Activated naive CD8-positive, alpha-beta T cell treated with anti-CD3 and anti-CD28 coated beads for 36 hours (primary cell): ENCODE data around the gene CLINT1. TPM values are rescaled to one million over a fixed set of nuclear protein-coding genes. Genes with fewer than 3 reads are reported as not detected.

Experiments used
- DNase-seq: peaks from one replicate; pipeline ENCODE4 v3.0.0; 2021
- H3K27ac Mint-ChIP-seq: one replicate; pipeline ENCODE4 v1.8.0; 2022; ENCODE audit warnings: mild to moderate bottlenecking, moderate library complexity, mixed read lengths
- H3K27me3 Mint-ChIP-seq: one replicate; pipeline ENCODE4 v1.8.0; 2022; ENCODE audit warnings: mild to moderate bottlenecking, mixed read lengths
- H3K36me3 Mint-ChIP-seq: one replicate; pipeline ENCODE4 v1.8.0; 2021; ENCODE audit warnings: mild to moderate bottlenecking, mixed read lengths
- H3K4me1 Mint-ChIP-seq: one replicate; pipeline ENCODE4 v1.8.0; 2021; ENCODE audit warnings: mixed read lengths
- H3K4me3 Mint-ChIP-seq: one replicate; pipeline ENCODE4 v1.8.0; 2022; ENCODE audit warnings: mild to moderate bottlenecking, moderate library complexity, mixed read lengths
- H3K9me3 Mint-ChIP-seq: one replicate; pipeline ENCODE4 v1.8.0; 2022; ENCODE audit warnings: mixed read lengths
- total RNA-seq, 2 experiments: library from RNA; stranded (reverse); gene quantifications; one replicate each; pipeline ENCODE4 v1.2.3, GENCODE V29; 2021

Gene CLINT1
- total RNA-seq, 2 experiments from 2014 or later = 80.7 to 83.9 TPM

DNA sequence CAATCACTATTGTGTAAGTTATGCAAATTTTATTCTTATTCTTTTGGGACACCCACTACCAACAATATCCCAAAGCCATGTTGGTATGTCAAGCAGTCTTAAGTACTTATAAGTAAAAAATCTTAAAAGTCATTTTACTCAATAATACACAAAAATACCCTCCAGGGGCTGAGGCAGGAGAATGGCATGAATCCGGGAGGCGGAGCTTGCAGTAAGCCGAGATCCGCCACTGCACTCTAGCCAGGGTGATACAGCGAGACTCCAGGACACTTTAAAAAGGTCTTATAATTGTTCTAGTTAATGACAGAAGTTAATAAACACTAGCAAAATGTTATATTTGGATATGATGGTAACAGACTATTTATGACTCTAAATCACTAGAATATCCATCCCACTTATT, 16.8 kb downstream of the CLINT1 start:
- no peak overlapping the region for H3K27ac Mint-ChIP-seq
- H3K4me3 Mint-ChIP-seq = no peak overlapping the region
- DNase-seq = no peak
- peaks cover 24% of the 10 kb centered on the region for H3K4me1 Mint-ChIP-seq
- no peaks in the 10 kb centered on the region for H3K9me3 Mint-ChIP-seq
- H3K36me3 Mint-ChIP-seq = peaks cover 7% of the 10 kb centered on the region
- H3K27me3 Mint-ChIP-seq = no peaks in the 10 kb centered on the region

DNA sequence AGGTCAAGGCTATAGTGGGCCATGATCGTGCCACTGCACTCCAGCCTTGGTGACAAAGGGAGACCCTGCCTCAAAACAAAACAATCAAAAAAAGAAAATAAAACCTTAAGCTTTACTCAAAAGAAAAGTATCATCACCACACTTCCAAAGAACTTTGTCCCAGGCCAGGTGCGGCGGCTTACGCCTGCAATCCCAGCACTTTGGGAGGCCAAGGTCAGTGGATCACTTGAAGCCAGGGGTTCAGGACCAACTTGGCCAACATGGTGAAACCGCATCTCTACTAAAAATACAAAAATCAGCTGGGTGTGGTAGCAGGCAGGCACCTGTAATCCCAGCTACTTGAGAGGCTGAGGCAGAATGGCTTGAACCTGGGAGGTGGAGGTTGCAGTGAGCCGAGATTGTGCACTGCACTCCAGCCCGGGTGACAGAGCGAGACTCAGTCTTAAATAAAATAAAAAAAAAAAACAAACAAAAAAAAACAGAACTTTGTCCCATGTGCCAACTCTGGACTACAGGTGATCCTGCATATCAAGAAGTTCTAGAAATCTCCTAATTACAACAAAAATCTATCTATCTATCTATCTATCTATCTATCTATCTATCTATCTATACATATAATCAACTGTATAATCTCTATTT, 19.7 kb downstream of the CLINT1 start:
- no peak for DNase-seq
- Mint-ChIP-seq H3K27ac (no peak overlapping the region), H3K4me1 (peaks cover 20% of the 10 kb centered on the region), H3K9me3 (no peaks in the 10 kb centered on the region), H3K4me3 (no peak overlapping the region), H3K36me3 (peaks cover 4% of the 10 kb centered on the region), H3K27me3 (no peaks in the 10 kb centered on the region)

DNA sequence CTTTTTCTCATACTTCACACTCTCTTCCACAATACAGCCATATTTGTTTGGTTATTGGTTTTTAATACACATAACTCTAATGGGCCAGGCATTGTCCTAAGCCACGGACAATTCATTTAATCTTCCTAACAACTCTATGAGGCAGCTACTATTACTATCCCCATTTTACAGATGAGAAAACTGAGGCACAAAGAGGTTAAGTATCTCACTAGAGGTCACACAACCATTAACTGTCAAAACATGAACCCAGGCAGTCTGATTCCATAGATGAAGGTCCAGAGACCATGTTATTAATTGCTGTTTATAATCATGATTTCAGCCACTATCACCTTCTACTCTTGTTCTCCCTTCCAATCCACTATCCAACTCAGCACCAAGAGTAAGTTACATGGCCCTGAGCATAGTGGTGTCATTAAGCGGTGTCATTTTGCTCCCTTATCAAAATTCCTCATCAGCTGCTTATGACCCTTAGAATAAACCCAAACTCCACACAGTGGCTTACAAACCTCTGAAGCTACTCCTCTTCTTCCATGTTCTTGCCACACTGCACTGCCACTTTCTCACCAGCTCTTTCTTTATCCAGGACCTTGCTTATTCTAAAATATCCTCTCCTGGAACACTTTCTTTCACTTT, 22.7 kb downstream of the CLINT1 start:
- Mint-ChIP-seq H3K27me3 (no peaks in the 10 kb centered on the region), H3K4me1 (peaks cover 17% of the 10 kb centered on the region), H3K9me3 (no peaks in the 10 kb centered on the region), H3K4me3 (no peak overlapping the region), H3K36me3 (peaks cover 10% of the 10 kb centered on the region), H3K27ac (no peak overlapping the region)
- no peak for DNase-seq

DNA sequence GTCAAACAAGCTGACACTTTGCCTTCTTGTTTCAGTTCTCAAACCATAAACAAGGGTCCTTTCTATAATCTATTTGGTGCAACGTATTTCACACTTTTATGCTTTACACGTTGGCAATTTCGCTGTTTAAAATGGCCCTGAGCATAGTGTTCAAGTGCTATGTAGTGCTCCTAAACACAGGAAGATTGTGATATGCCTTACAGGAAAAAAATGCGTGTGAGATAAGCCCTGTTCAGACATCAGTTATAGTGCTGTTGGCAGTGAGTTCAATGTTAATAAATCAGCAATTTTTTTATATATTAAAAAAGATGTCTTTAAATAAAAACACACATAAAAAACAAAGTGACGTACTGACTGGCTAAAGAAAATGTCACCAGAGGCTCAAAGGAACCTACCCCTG, 23.9 kb downstream of the CLINT1 start:
- H3K36me3 Mint-ChIP-seq = peaks cover 10% of the 10 kb centered on the region
- DNase-seq = no peak
- no peak overlapping the region for H3K4me3 Mint-ChIP-seq
- no peak overlapping the region for H3K27ac Mint-ChIP-seq
- no peaks in the 10 kb centered on the region for H3K9me3 Mint-ChIP-seq
- H3K27me3 Mint-ChIP-seq = no peaks in the 10 kb centered on the region
- peaks cover 15% of the 10 kb centered on the region for H3K4me1 Mint-ChIP-seq

DNA sequence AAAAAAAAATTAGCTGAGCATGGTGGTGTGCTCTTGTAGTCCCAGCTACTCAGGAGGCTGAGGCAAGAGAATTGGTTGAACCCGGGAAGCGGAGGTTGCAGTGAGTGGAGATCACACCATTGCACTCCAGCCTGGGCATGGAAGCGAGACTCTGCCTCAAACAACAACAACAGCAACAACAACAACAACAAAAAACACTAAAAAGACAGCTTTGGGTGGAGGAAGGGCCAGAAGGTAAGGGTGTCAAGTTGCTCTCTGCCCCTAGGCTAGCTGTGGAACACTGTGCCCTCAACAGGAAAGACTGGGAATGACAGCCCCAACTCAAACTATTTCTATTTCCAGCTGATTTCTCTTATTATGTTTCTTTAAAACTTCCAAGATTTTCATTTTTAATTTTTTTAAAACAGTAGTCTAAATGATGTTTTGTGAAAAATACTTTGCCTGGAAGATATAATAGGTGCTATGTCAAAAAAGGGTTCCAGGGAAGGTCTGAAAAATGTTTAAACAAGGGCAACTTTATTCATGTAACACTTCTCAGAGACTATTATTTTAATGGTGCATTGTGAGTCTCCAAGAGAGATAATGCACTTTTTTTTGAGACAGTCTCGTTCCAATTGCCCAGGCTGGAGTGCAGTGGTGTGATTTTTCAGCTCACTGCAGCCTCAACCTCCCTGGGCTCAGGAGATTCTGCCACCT, 29.9 kb downstream of the CLINT1 start:
- Mint-ChIP-seq H3K4me3 (no peak overlapping the region), H3K4me1 (peaks cover 46% of the 10 kb centered on the region)

DNA sequence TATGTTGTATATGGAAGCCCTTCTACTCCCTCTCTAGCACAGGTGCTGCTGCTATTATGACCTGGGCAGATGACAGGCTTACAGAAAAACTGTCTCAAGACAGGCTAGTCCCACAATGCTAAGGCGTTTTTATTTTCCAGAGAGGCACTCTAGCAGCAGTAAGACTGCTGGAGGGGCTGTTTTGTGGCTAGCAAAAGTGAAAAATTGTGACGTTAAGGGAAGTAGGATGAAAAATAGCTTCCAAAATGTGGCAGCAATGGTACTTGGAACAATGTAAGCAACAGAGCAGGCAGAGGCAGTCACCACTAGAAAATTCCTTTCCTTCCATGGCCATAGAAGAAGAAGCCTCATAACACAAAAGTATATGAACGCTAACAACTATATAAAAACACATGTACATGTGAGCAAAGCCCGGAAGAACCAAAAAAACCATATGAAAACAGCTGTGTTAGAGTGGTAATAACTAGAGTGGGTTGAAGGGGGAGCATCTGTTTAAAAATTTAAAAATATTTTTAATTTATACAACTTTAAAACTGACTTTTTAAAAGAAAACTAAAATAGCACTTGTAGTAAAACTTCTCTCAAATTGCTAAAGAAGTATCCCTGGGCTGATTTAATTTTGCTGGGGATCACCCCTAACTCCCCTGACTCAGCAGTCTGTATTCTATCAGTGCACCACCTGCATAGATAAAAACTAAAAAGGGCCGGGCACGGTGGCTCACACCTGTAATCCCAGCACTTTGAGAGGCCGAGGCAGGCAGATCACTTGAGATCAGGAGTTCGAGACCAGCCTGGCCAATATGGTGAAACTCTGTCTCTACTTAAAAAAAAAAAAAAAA, 30.6 kb downstream of the CLINT1 start:
- H3K4me1 Mint-ChIP-seq = peaks cover 50% of the 10 kb centered on the region
- DNase-seq = no peak
- H3K4me3 Mint-ChIP-seq = no peak overlapping the region
- H3K9me3 Mint-ChIP-seq = no peaks in the 10 kb centered on the region
- peaks cover 6% of the 10 kb centered on the region for H3K36me3 Mint-ChIP-seq
- peak overlapping the region; percentile 39 for H3K27ac Mint-ChIP-seq
- H3K27me3 Mint-ChIP-seq = no peaks in the 10 kb centered on the region

More for the DNA sequence above, 29.9 kb downstream of the CLINT1 start:
- Mint-ChIP-seq H3K27ac (no peak overlapping the region), H3K27me3 (no peaks in the 10 kb centered on the region), H3K36me3 (peaks cover 6% of the 10 kb centered on the region), H3K9me3 (no peaks in the 10 kb centered on the region)
- no peak for DNase-seq

DNA sequence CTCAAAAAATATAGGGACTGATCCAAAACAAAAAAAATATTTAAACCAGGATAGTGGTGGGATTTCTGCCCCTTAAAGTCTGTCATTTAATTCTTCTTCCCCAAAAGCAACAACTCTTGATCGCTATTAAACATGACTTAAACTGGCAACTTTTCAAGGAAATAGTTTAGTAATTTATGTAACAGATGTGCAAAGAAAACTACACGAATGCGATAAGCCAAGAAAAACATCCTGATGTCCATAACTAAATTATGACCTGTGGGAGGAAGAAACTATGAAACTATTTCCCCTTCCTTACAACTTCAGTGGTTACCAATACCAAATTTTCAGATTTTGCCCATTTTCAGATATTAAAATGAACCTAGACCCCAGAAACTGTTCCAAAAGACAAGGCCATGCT, 31.5 kb downstream of the CLINT1 start:
- H3K9me3 Mint-ChIP-seq = peaks cover 2% of the 10 kb centered on the region
- no peak for DNase-seq
- H3K4me1 Mint-ChIP-seq = peaks cover 48% of the 10 kb centered on the region
- no peaks in the 10 kb centered on the region for H3K27me3 Mint-ChIP-seq
- H3K4me3 Mint-ChIP-seq = no peak overlapping the region
- H3K27ac Mint-ChIP-seq = no peak overlapping the region
- H3K36me3 Mint-ChIP-seq = peaks cover 6% of the 10 kb centered on the region

DNA sequence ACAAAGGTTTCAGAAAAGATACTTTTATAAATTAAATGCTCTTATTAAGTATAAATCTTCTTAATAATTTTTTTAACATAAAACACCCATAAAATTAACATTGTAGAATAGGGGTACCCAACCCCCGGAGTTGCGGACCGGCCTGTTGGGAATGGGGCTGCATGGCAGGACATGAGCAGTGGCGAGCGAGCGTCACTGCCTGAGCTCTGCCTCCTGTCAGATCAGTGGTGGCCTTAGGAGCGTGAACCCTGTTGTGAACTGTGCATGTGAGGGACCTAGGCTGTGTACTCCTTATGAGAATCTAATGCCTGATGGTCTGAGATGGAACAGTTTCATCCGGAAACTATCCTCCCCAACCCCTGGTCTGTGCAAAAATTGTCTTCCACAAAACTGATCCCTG, 35.3 kb downstream of the CLINT1 start:
- peaks cover 58% of the 10 kb centered on the region for H3K4me1 Mint-ChIP-seq
- peaks cover 11% of the 10 kb centered on the region for H3K9me3 Mint-ChIP-seq
- H3K36me3 Mint-ChIP-seq = peaks cover 14% of the 10 kb centered on the region
- no peaks in the 10 kb centered on the region for H3K27me3 Mint-ChIP-seq
- H3K4me3 Mint-ChIP-seq = no peak overlapping the region
- no peak overlapping the region for H3K27ac Mint-ChIP-seq
- no peak for DNase-seq

DNA sequence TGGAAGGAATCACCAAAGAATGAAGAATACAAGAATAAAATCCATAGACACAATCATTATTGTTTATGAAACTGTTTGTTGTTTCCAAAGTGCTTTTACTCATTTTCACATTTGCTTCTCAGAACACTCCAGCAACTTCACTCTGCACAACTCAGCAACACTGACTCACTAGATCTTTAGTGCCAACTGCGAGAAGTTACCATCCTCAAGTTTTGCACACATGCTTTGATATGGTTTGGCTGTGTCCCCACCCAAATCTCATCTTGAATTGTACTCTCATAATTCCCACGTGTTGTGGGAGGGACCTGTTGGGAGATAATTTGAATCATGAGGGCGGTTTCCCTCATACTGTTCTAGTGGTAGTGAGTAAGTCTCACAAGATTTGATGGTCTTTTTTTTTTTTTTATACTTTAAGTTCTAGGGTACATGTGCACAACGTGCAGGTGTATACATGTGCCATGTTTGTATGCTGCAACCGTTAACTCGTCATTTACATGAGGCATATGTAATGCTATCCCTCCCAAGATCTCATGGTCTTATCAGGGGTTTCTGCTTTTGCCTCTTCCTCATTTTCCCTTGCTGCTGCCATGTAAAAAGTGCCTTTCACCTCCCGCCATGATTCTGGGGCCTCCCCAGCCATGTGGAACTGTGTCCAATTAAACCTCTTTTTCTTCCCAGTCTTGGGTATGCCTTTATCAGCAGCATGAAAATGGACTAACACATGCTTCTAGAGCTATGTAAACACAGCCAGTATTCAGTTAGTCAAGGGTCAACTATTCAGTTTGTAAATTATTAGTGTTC, 36.9 kb downstream of the CLINT1 start:
- peaks cover 51% of the 10 kb centered on the region for H3K4me1 Mint-ChIP-seq
- DNase-seq = no peak
- no peak overlapping the region for H3K27ac Mint-ChIP-seq
- H3K36me3 Mint-ChIP-seq = peaks cover 18% of the 10 kb centered on the region
- peaks cover 11% of the 10 kb centered on the region for H3K9me3 Mint-ChIP-seq
- no peak overlapping the region for H3K4me3 Mint-ChIP-seq
- H3K27me3 Mint-ChIP-seq = no peaks in the 10 kb centered on the region

DNA sequence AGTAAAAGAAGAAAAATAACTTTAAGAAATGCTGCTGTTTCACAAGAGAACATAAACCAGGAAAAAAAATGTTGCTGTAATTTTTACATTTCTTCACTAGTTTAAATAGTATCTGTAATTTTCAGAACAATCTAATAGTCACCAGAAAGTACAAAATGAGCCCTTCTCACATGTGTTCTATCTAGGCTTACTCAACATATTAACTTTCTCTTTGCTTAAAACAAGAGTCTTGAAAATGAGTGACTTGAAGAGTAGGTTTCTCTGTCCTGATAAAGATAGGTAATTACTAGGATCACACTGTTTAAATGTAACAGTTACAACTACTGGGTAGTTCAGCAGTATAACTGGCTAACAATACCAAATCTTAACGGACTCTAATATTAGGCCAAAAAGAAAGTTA, 37.5 kb downstream of the CLINT1 start:
- H3K4me3 Mint-ChIP-seq = no peak overlapping the region
- DNase-seq = no peak
- H3K36me3 Mint-ChIP-seq = peaks cover 20% of the 10 kb centered on the region
- no peaks in the 10 kb centered on the region for H3K27me3 Mint-ChIP-seq
- H3K27ac Mint-ChIP-seq = peak overlapping the region; percentile 27
- peaks cover 11% of the 10 kb centered on the region for H3K9me3 Mint-ChIP-seq
- peaks cover 50% of the 10 kb centered on the region for H3K4me1 Mint-ChIP-seq

DNA sequence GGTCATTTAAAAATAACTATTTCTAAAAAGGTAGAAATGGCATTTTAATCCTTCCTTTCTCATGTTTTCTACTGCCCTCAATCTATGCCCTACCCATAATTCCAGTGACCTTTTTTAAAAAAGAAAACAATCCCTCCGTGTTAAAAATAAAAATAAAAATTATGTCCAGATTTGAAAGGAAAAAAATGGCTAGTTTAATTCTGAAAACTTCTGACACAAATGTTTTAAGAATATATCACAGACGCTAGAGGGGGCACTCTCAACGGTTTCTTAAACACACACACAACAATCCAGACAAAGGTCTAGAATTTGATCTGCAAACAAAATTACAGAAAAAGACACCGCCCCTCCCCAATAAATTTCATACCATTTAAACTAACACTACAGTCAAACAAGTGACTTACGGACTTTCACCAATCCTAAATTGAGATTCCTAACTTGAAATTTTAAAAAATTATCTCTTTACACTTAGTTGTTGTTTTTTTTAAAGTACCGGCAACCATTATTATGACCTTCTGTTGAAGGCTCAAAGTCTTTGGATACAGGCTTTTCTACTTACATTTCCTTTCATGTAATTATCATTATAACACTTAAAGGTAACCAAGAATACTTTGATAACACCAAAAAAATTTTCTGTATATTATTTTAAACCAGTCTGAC, 38.2 kb downstream of the CLINT1 start:
- H3K27ac Mint-ChIP-seq = no peak overlapping the region
- H3K36me3 Mint-ChIP-seq = peaks cover 20% of the 10 kb centered on the region
- DNase-seq = no peak

DNA sequence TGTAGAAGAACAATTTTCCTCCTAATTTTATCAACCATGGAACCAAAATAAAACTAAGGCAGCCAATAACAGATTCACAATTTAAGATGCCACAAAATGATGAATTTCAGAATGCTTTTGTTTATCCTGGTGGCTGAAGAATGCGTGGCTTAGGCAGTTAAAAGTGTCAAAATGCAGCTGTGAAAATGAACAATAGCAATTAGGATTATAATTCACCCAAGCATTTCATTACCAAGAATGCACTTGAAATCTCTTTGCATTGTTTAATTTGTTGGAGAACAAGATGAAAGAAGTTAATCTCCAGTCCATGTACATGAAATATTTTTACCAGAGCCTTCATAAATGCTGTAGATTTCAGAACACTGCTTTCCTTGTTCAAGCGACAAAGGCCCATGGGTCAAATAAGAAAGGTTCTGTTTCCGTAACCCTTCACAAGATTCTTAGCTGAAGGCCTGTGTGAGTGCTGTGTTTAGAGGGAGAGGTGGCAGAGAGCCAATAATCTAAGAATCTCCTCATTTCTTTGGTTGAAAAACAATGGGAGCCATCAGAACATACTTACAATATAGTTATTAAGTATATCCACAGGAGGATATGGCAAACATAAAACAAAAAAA, 39.3 kb downstream of the CLINT1 start:
- Mint-ChIP-seq H3K27ac (no peak overlapping the region), H3K36me3 (peaks cover 20% of the 10 kb centered on the region), H3K4me3 (no peak overlapping the region), H3K9me3 (peaks cover 11% of the 10 kb centered on the region), H3K4me1 (peaks cover 39% of the 10 kb centered on the region), H3K27me3 (no peaks in the 10 kb centered on the region)
- no peak for DNase-seq

More for the DNA sequence above, 38.2 kb downstream of the CLINT1 start:
- Mint-ChIP-seq H3K4me1 (peaks cover 44% of the 10 kb centered on the region), H3K4me3 (no peak overlapping the region), H3K9me3 (peaks cover 11% of the 10 kb centered on the region), H3K27me3 (no peaks in the 10 kb centered on the region)

DNA sequence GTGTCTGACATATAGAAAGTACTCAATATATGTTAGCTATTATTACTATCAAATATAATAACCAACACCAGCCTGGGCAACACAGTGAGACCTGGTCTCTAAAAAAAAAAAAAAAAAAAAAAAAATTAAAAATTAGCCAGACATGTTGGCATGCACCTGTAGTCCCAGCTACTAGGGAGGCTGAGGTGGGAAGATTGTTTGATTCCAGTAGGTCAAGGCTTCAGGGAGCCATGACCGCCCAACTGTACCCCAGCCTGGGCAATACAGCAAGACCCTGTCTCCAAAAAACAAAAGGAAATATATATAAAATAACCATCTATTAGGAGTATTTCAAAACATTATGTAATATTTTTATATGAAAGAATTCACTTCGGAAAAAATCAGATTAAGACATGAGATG, 40.6 kb downstream of the CLINT1 start:
- Mint-ChIP-seq H3K36me3 (peaks cover 20% of the 10 kb centered on the region), H3K27me3 (no peaks in the 10 kb centered on the region), H3K9me3 (peaks cover 11% of the 10 kb centered on the region), H3K4me3 (no peak overlapping the region), H3K4me1 (peaks cover 33% of the 10 kb centered on the region), H3K27ac (no peak overlapping the region)
- no peak for DNase-seq

DNA sequence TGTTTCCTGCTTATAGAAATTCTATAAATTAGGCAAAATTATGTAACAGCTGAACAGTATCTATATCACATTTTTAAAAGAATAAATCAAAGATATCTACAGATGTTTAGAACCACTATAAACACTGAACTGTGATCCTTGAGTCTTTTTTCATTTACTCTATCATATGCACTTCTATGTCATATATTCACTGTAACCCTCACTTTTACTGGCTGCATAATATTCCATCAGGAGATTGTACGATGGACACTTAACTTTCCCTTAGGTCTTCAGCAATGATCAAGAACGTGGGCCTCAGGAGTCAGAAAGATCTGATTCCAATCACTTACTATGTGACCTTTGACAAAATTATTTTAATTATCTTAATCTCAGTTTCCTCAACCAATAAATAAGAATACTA, 41.0 kb downstream of the CLINT1 start:
- DNase-seq = no peak
- no peak overlapping the region for H3K4me3 Mint-ChIP-seq
- H3K9me3 Mint-ChIP-seq = peaks cover 11% of the 10 kb centered on the region
- no peaks in the 10 kb centered on the region for H3K27me3 Mint-ChIP-seq
- no peak overlapping the region for H3K27ac Mint-ChIP-seq
- H3K36me3 Mint-ChIP-seq = peaks cover 18% of the 10 kb centered on the region
- H3K4me1 Mint-ChIP-seq = peaks cover 33% of the 10 kb centered on the region
